HT1080 (cell line): ENCODE results near the gene PBXIP1. TPM values are rescaled to one million over a fixed set of nuclear protein-coding genes. Genes with fewer than 3 reads are reported as not detected.

Source experiments
- DNase-seq: peaks from one replicate; pipeline ENCODE4 v3.0.0-alpha.2; 2015; ENCODE audit warnings: low read depth
- small RNA-seq: library from RNA; depleted of rRNA; stranded (forward); fragments of <200 nt; gene quantifications from one replicate; pipeline ENCODE3, GENCODE V24; 2014
- total RNA-seq: library from RNA; depleted of rRNA; stranded (reverse); fragments of >200 nt; shearing (Covaris generic); gene quantifications from 2 replicates; pipeline ENCODE4 v1.2.3, GENCODE V29; 2014; rRNA removed

Gene PBXIP1
- total RNA-seq, 1 experiment from 2014 or later = 13.9 TPM

DNA sequence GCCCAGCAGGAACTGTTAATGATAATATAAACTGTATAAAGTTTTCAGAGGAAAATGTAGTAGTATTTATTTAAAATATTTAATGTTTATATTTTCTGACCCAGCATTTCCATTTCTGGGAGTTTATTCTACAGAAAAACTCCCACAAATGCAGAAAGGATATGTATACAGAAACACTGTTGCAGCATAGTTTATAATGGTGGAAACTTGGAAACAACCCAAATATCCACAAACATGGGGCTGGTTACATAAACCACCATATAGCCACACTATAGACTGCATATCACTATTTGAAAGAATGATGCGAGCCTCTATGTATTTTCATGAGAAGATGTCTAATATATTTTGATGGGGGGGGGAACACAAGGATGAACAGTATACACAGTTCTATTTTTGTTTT is 54.3 kb downstream of the PBXIP1 start:
- no peak for DNase-seq

DNA sequence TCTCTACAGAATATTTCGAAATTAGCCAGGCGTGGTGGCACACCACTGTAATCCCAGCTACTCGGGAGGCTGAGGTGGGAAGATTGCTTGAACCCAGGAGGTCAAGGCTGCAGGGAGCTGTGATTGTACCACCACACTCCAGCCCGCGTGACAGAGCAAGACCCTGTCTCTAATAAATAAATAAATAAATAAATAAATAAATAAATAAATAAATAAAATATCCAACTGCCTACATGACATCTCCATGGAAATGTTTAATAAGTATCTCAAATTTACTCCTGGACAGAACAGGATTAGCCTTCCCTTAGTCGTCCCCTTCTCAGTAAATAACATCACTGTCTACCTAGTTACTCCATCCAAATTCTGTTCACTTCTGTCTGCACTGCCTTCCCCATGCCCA is 56.9 kb downstream of the PBXIP1 start:
- DNase-seq = no peak

DNA sequence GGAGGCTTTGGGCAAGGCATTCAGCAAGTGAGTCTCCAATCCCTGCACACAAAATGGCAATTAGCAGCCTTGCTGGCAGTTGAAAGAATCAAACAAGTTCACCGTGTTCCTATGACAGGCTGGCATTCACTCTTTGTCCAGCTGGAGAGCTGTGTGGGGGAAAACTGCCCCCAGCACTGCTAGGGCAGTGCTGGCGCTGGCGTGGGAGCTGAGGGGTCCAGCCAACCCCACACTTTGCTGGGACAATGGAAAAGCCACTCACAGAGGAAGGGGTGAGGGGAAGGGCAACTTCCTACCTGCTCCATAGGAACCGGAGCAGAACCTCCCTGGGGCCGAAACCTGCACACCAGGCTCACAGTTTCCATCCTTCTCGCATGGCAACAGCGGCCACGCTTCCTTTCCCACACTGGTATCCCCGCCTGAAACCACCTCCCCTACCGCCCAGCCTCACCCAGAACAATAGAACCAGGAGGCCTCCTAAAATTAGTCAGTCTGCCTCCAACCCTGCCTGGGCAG is 59.1 kb downstream of the PBXIP1 start:
- no peak for DNase-seq

DNA sequence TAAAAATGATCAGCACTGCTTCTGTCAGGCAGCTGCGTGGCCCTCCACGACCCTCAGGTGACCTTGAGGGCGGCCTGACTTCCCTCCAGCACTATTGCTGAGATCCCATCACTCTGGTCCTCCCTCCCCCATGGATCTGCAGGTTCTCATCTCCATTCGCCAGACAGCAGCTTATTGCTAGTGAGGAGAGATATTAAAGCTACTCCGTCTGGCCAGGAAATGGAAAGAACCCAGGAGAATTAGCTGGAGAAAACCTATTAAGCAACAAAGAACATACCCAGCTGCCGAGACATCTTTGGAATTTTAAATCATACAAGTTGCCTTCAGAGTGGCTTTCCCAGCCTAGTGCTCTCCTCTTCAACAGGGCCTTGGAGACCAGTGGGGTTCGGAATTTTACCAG is 60.1 kb downstream of the PBXIP1 start:
- no peak for DNase-seq

Small RNA genes lying within 50 kb of the gene (small RNA-seq; reads per million reads assigned to genes)
- gene MIR4258 = not detected
- gene RF00017 = not detected

Other genes starting within 250 kb of the PBXIP1 start
- 0.20 and 0.34 TPM in 2 replicates for gene KCNN3, start 85.8 kb downstream of the PBXIP1 start, total RNA-seq
- 6.2 and 10.8 TPM in 2 replicates for gene PMVK, start 19.4 kb downstream of the PBXIP1 start, total RNA-seq
- gene PYGO2, start 5.7 kb upstream of the PBXIP1 start, total RNA-seq = 26.3 and 32.4 TPM in 2 replicates
- gene SHC1, start 14.6 kb upstream of the PBXIP1 start, total RNA-seq = 126 and 173 TPM in 2 replicates
- gene CKS1B, start 18.6 kb upstream of the PBXIP1 start, total RNA-seq = 210 and 222 TPM in 2 replicates
- 49.5 and 50.0 TPM in 2 replicates for gene FLAD1, start 27.2 kb upstream of the PBXIP1 start, total RNA-seq
- gene LENEP, start 37.5 kb upstream of the PBXIP1 start, total RNA-seq = 0.64 TPM in 1 of 2 replicates, not detected in the other
- gene ZBTB7B, start 46.7 kb upstream of the PBXIP1 start, total RNA-seq = 18.9 and 22.2 TPM in 2 replicates
- 0.03 TPM in 1 of 2 replicates, not detected in the other for gene DCST2, start 77.7 kb upstream of the PBXIP1 start, total RNA-seq
- gene DCST1, start 77.7 kb upstream of the PBXIP1 start, total RNA-seq = 0.17 TPM in 1 of 2 replicates, not detected in the other
- gene ADAM15, start 95.2 kb upstream of the PBXIP1 start, total RNA-seq = 198 and 262 TPM in 2 replicates
- gene EFNA4, start 107.6 kb upstream of the PBXIP1 start, total RNA-seq = 8.4 and 11.0 TPM in 2 replicates
- gene EFNA3, start 122.7 kb upstream of the PBXIP1 start, total RNA-seq = 3.3 and 7.0 TPM in 2 replicates
- 1.4 and 3.6 TPM in 2 replicates for gene EFNA1, start 171.8 kb upstream of the PBXIP1 start, total RNA-seq
- 36.9 and 42.2 TPM in 2 replicates for gene SLC50A1, start 179.8 kb upstream of the PBXIP1 start, total RNA-seq
- 36.0 and 42.9 TPM in 2 replicates for gene DPM3, start 184.4 kb upstream of the PBXIP1 start, total RNA-seq
- gene KRTCAP2, start 217.2 kb upstream of the PBXIP1 start, total RNA-seq = 126 and 170 TPM in 2 replicates
- 3.1 and 4.1 TPM in 2 replicates for gene TRIM46, start 217.8 kb upstream of the PBXIP1 start, total RNA-seq